H9 (cell line): ENCODE measurements around the gene TNFSF9. TPM values are rescaled to one million over a fixed set of nuclear protein-coding genes. Genes with fewer than 3 reads are reported as not detected.

Experiments used
- DNase-seq: peaks from one replicate; pipeline ENCODE4 v3.0.0-alpha.2; 2017
- H2AFZ ChIP-seq: one replicate; pipeline ENCODE4 v1.6.1; 2013; ENCODE audit warnings: mild to moderate bottlenecking, low read length, control low read depth, moderate library complexity
- H2AK5ac ChIP-seq: 2 replicates; pipeline ENCODE4 v1.6.1; 2013; ENCODE audit warnings: low read length, control low read depth, mixed read lengths; ENCODE audit not compliant: insufficient read length
- H2BK120ac ChIP-seq: one replicate; pipeline ENCODE4 v1.6.1; 2013; ENCODE audit warnings: low read depth, mild to moderate bottlenecking, low read length, control low read depth, inconsistent platforms; ENCODE audit not compliant: poor library complexity, severe bottlenecking
- H2BK12ac ChIP-seq: 2 replicates; pipeline ENCODE4 v1.6.1; 2013; ENCODE audit warnings: low read length, control low read depth, mixed read lengths, low read depth; ENCODE audit not compliant: insufficient read length
- H2BK15ac ChIP-seq: 2 replicates; pipeline ENCODE4 v1.6.1; 2013; ENCODE audit warnings: low read depth, low read length, control low read depth
- H2BK20ac ChIP-seq: one replicate; pipeline ENCODE4 v1.6.1; 2013; ENCODE audit warnings: low read depth, mild to moderate bottlenecking, low read length, control low read depth, inconsistent platforms; ENCODE audit not compliant: poor library complexity, severe bottlenecking
- H2BK5ac ChIP-seq: 2 replicates; pipeline ENCODE4 v1.6.1; 2013; ENCODE audit warnings: low read length, control low read depth, mixed read lengths; ENCODE audit not compliant: insufficient read length
- H3K14ac ChIP-seq: 2 replicates; pipeline ENCODE4 v1.6.1; 2013; ENCODE audit warnings: low read length, control low read depth; ENCODE audit not compliant: insufficient read depth
- H3K18ac ChIP-seq: 2 replicates; pipeline ENCODE4 v1.6.1; 2013; ENCODE audit warnings: low read depth, mild to moderate bottlenecking, mixed read lengths, low read length, control low read depth; ENCODE audit not compliant: insufficient read length
- H3K23ac ChIP-seq: 2 replicates; pipeline ENCODE4 v1.6.1; 2013; ENCODE audit warnings: low read length, control low read depth, mixed read lengths, low read depth; ENCODE audit not compliant: insufficient read length
- H3K23me2 ChIP-seq: 2 replicates; pipeline ENCODE4 v1.6.1; 2013; ENCODE audit warnings: low read depth, mild to moderate bottlenecking, mixed read lengths, low read length, control low read depth; ENCODE audit not compliant: insufficient read length, poor library complexity, severe bottlenecking
- H3K27ac ChIP-seq: 2 replicates; pipeline ENCODE4 v1.5.1; 2013; ENCODE audit warnings: low read length, control low read depth, mixed read lengths, low read depth; ENCODE audit not compliant: insufficient read length
- H3K27me3 ChIP-seq: 2 replicates; pipeline ENCODE4 v1.6.1; 2013; ENCODE audit warnings: low read length, control low read depth, inconsistent platforms; ENCODE audit not compliant: insufficient read depth
- H3K4ac ChIP-seq: 2 replicates; pipeline ENCODE4 v1.6.1; 2013; ENCODE audit warnings: low read depth, mild to moderate bottlenecking, control low read depth, inconsistent platforms, low read length, moderate library complexity
- H3K4me1 ChIP-seq: 2 replicates; pipeline ENCODE4 v1.6.1; 2013; ENCODE audit warnings: low read length, control low read depth, inconsistent platforms; ENCODE audit not compliant: insufficient read depth
- H3K4me2 ChIP-seq: 2 replicates; pipeline ENCODE4 v1.6.1; 2013; ENCODE audit warnings: low read length, control low read depth, mixed read lengths; ENCODE audit not compliant: insufficient read length, insufficient read depth
- H3K56ac ChIP-seq: 2 replicates; pipeline ENCODE4 v1.6.1; 2013; ENCODE audit warnings: low read depth, mild to moderate bottlenecking, mixed read lengths, low read length, control low read depth; ENCODE audit not compliant: insufficient read length
- H3K79me1 ChIP-seq: 2 replicates; pipeline ENCODE4 v1.6.1; 2013; ENCODE audit warnings: low read depth, mild to moderate bottlenecking, moderate library complexity, low read length, control low read depth, inconsistent platforms; ENCODE audit not compliant: insufficient read depth, poor library complexity, severe bottlenecking
- H3K79me2 ChIP-seq: 2 replicates; pipeline ENCODE4 v1.6.1; 2013; ENCODE audit warnings: low read length, control low read depth, inconsistent platforms; ENCODE audit not compliant: insufficient read depth
- H3K9ac ChIP-seq: 2 replicates; pipeline ENCODE4 v1.6.1; 2013; ENCODE audit warnings: low read length, control low read depth, mixed read lengths; ENCODE audit not compliant: insufficient read length; ENCODE audit errors: extremely low read depth
- H3K9me3 ChIP-seq: one replicate; pipeline ENCODE4 v1.6.1; 2013; ENCODE audit warnings: low read depth, low read length, inconsistent platforms; ENCODE audit not compliant: control insufficient read depth
- H3T11ph ChIP-seq: one replicate; pipeline ENCODE4 v1.6.1; 2013; ENCODE audit warnings: mild to moderate bottlenecking, low read length, control low read depth, inconsistent platforms
- H4K20me1 ChIP-seq: one replicate; pipeline ENCODE4 v1.6.1; 2013; ENCODE audit not compliant: control insufficient read depth, insufficient read length, insufficient read depth
- H4K5ac ChIP-seq: 2 replicates; pipeline ENCODE4 v1.6.1; 2013; ENCODE audit warnings: low read depth, mild to moderate bottlenecking, mixed read lengths, low read length, control low read depth; ENCODE audit not compliant: insufficient read length
- H4K8ac ChIP-seq: replicated peaks from 2 replicates; pipeline ENCODE4 v1.6.1; 2013; ENCODE audit warnings: low read length, control low read depth, mixed read lengths, low read depth; ENCODE audit not compliant: insufficient read length
- H4K91ac ChIP-seq: 2 replicates; pipeline ENCODE4 v1.6.1; 2013; ENCODE audit warnings: low read depth, mild to moderate bottlenecking, moderate library complexity, mixed read lengths, low read length, control low read depth; ENCODE audit not compliant: insufficient read length
- H3K27ac Mint-ChIP-seq, 3 experiments: 2 replicates in 2 of 3; 3 replicates in 1 of 3; pipeline ENCODE4 v1.8.0; 2020 to 2021; ENCODE audit warnings: mixed read lengths in 3 of 3, mild to moderate bottlenecking in 1 of 3, moderate library complexity in 1 of 3
- H3K27me3 Mint-ChIP-seq: 2 replicates; pipeline ENCODE4 v1.8.0; 2021; ENCODE audit warnings: low read depth, mild to moderate bottlenecking, moderate library complexity, mixed read lengths
- H3K36me3 Mint-ChIP-seq, 3 experiments: 2 replicates in 2 of 3; 3 replicates in 1 of 3; pipeline ENCODE4 v1.8.0; 2020 to 2021; ENCODE audit warnings: low read depth in 3 of 3, mixed read lengths in 3 of 3; ENCODE audit not compliant: insufficient read depth in 1 of 3
- H3K4me1 Mint-ChIP-seq, 2 experiments: 2 replicates each; pipeline ENCODE4 v1.8.0; 2020; ENCODE audit warnings: mixed read lengths in 2 of 2
- H3K4me3 Mint-ChIP-seq, 2 experiments: 2 replicates in 1 of 2; 3 replicates in 1 of 2; pipeline ENCODE4 v1.8.0; 2020 to 2021; ENCODE audit warnings: mild to moderate bottlenecking in 2 of 2, mixed read lengths in 2 of 2, moderate library complexity in 1 of 2
- H3K9me3 Mint-ChIP-seq, 2 experiments: 2 replicates in 1 of 2; 3 replicates in 1 of 2; pipeline ENCODE4 v1.8.0; 2020; ENCODE audit warnings: mild to moderate bottlenecking in 2 of 2, mixed read lengths in 2 of 2, moderate library complexity in 1 of 2
- CTCF ChIP-seq: fragments of 200-600 bp; sonication (generic); conservative IDR thresholded peaks from 3 replicates; pipeline ENCODE4 v1.8.0; 2021; ENCODE audit warnings: antibody characterized with exemption, mild to moderate bottlenecking
- WGBS: extraction: QIAGEN DNeasy Blood & Tissue Kit; methylation state at CpG from one replicate; pipeline ENCODE4 v1.1.7; 2013; ENCODE audit warnings: missing lambda C conversion rate, low lambda C conversion rate, mixed read lengths; ENCODE audit not compliant: insufficient read length; ENCODE audit errors: extremely low coverage; 5-methylcytosine and 5-hydroxymethylcytosine counted together
- total RNA-seq: library from RNA; stranded (reverse); gene quantifications from 2 replicates; pipeline ENCODE4 v1.2.1, GENCODE V29; 2021

The TNFSF9 gene
- total RNA-seq, 1 experiment from 2014 or later: 1.9 TPM

DNA sequence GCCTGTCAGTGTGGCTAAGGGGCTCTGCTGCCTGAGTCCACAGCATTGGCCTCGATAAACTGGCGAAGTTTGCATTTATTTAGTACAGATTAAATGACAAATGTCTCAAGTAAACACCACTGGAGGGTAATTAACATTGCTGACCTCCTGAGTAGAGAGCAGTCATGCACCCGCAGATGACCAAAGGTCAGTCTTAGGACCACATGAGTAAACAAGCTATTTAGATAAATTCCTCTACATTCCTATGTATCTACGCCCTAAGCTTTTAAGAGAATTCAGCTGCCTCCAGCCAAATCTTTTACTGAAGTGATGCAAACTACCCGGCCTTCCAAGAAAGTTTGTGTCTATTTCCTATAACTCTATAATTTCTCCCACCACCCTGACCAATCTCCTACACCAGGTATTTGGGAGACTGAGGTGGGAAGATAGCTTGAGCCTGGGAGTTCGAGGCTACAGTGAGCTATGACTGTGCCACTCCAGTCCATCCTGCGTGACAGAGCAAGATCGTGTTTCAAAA is 37.2 kb downstream of the TNFSF9 start:
- no peak overlapping the region for H4K91ac ChIP-seq
- no peak overlapping the region for H3K27ac ChIP-seq
- no peak overlapping the region for H2BK20ac ChIP-seq
- no peak overlapping the region for H3K23ac ChIP-seq
- no CpG with 5 or more reads among the region's 8 CpGs for WGBS
- H3K79me2 ChIP-seq: no peaks in the 10 kb centered on the region
- no peak overlapping the region for H2BK5ac ChIP-seq
- Mint-ChIP-seq H3K27me3 (peaks cover 22% of the 10 kb centered on the region), H3K4me1 (peaks cover 0 to 8% of the 10 kb centered on the region in 2 experiments; a peak in 2 of 4 replicates), H3K27ac (no peak overlapping the region), H3K36me3 (peaks cover 0 to 4% (median 0%) of the 10 kb centered on the region in 3 experiments; a peak in 3 of 7 replicates), H3K9me3 (peaks cover 26 to 64% of the 10 kb centered on the region in 2 experiments), H3K4me3 (no peak overlapping the region)
- no peak overlapping the region for H3K18ac ChIP-seq
- H4K5ac ChIP-seq: no peak overlapping the region
- no peak overlapping the region for H3K14ac ChIP-seq
- H3K27me3 ChIP-seq: no peaks in the 10 kb centered on the region
- no peak for TF ChIP-seq CTCF
- no peak overlapping the region for H2BK12ac ChIP-seq
- no peak overlapping the region for H3K4me2 ChIP-seq
- no peak overlapping the region for H2BK120ac ChIP-seq
- no peak overlapping the region for H4K8ac ChIP-seq
- no peaks in the 10 kb centered on the region for H3K23me2 ChIP-seq
- H3K56ac ChIP-seq: no peak overlapping the region
- H2BK15ac ChIP-seq: no peak overlapping the region
- DNase-seq: no peak
- no peak overlapping the region for H3K9ac ChIP-seq
- H2AK5ac ChIP-seq: no peak overlapping the region
- H4K20me1 ChIP-seq: no peaks in the 10 kb centered on the region
- H3K79me1 ChIP-seq: no peaks in the 10 kb centered on the region
- peaks cover 5% of the 10 kb centered on the region for H3K9me3 ChIP-seq
- no peaks in the 10 kb centered on the region for H3K4me1 ChIP-seq
- H2AFZ ChIP-seq: no peak overlapping the region
- H3T11ph ChIP-seq: no peak overlapping the region
- no peak overlapping the region for H3K4ac ChIP-seq
